ENCODE results near the gene ZC3H8. TPM values are rescaled to one million over a fixed set of nuclear protein-coding genes. Genes with fewer than 3 reads are reported as not detected.

ZC3H8 gene
- polyA plus RNA-seq, 2 donors = 5.2 to 7.6 TPM

- WGBS, 2 donors = 74 to 81% methylated on average over 4 of the region's 4 CpGs
Measured at GRCh38 chr2:112174383-112174782, 80.5 kb downstream of the ZC3H8 start.

DNA sequence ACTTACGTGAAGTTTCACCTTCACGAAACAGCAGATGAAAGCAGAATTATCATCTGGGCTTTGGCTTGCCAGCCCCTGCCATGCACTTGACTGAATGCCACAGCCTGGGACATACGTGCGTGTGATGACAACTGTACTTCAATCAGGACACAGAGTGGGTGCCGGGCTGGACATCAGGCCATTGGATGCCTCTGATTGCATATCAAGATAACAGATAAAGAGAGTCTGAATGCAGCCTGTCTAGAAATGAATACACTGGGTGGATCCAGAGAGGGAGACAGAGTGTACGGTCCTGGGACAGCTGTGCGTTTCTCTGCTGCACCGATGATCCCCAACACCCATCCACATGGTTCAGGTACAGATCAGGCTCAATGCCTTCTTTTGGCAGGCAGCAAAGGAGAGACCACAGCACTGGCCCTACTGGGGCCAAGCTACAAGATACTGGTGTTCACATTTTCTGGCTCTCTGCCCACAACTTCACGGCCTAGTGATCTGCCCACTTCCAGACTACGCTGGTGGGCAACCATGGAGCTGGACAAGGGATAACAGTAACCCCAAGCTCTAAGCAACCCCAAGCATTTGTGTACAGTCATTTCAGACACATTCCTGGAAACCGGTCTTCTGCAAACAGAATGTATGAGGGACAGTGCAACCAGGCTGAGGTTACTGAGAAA is 81.1 kb downstream of the ZC3H8 start:
- WGBS, 2 donors = 89 to 90% methylated on average over 11 of the region's 11 CpGs

More at GRCh38 chr2:112174383-112174782, 80.5 kb downstream of the ZC3H8 start:
- no peak overlapping the region for H3K4me3 ChIP-seq (ENCODE audit: low read depth in 1 of 2, low read length in 2 of 2)
- H3K4me1 ChIP-seq (ENCODE audit: control insufficient read depth in 2 of 2, insufficient read depth in 2 of 2, low read length in 1 of 2) = no peaks in the 10 kb centered on the region
- no peaks in the 10 kb centered on the region for H3K36me3 ChIP-seq (ENCODE audit: control insufficient read depth in 2 of 2, insufficient read depth in 2 of 2, low read length in 1 of 2)
- H3K27ac ChIP-seq (ENCODE audit: low read depth in 2 of 2, low read length in 1 of 2) = no peak overlapping the region
- H3K9me3 ChIP-seq (ENCODE audit: control insufficient read depth in 2 of 2, insufficient read depth in 1 of 2, low read depth in 1 of 2, low read length in 1 of 2) = no peaks in the 10 kb centered on the region
- H3K27me3 ChIP-seq (ENCODE audit: control insufficient read depth in 1 of 2, insufficient read depth in 2 of 2, low read length in 2 of 2) = no peaks in the 10 kb centered on the region

DNA sequence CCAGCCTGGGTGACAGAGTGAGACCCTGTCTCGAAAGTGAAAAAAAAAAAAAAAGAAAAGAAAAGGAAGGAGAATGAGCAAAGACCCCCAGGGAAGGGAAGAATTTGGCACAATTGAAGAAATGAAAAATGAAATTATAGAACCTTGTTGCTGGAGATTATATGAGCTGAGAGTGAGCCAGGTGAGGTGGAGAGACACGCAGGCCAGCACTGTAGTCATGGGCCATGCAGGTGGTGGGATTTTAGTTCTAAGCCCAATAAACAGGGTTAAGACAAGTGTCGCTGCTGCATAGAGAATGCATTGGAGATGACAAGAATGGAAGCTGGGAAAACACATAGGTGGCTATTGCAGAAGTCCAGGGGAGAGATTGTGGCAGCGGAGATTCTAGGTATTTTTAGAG is 84.3 kb downstream of the ZC3H8 start:
- Histone ChIP-seq H3K36me3 (ENCODE audit: control insufficient read depth in 2 of 2, insufficient read depth in 2 of 2, low read length in 1 of 2) (no peaks in the 10 kb centered on the region), H3K27ac (ENCODE audit: low read depth in 2 of 2, low read length in 1 of 2) (no peak overlapping the region), H3K4me1 (ENCODE audit: control insufficient read depth in 2 of 2, insufficient read depth in 2 of 2, low read length in 1 of 2) (no peaks in the 10 kb centered on the region), H3K4me3 (ENCODE audit: low read depth in 1 of 2, low read length in 2 of 2) (no peak overlapping the region), H3K27me3 (ENCODE audit: control insufficient read depth in 1 of 2, insufficient read depth in 2 of 2, low read length in 2 of 2) (no peaks in the 10 kb centered on the region), H3K9me3 (ENCODE audit: control insufficient read depth in 2 of 2, insufficient read depth in 1 of 2, low read depth in 1 of 2, low read length in 1 of 2) (no peaks in the 10 kb centered on the region)
- 94 to 98% methylated on average over 4 of the region's 4 CpGs for WGBS, 2 donors

More for the DNA sequence above, 81.1 kb downstream of the ZC3H8 start:
- Histone ChIP-seq H3K4me3 (ENCODE audit: low read depth in 1 of 2, low read length in 2 of 2) (no peak overlapping the region), H3K4me1 (ENCODE audit: control insufficient read depth in 2 of 2, insufficient read depth in 2 of 2, low read length in 1 of 2) (no peaks in the 10 kb centered on the region), H3K27me3 (ENCODE audit: control insufficient read depth in 1 of 2, insufficient read depth in 2 of 2, low read length in 2 of 2) (no peaks in the 10 kb centered on the region), H3K9me3 (ENCODE audit: control insufficient read depth in 2 of 2, insufficient read depth in 1 of 2, low read depth in 1 of 2, low read length in 1 of 2) (no peaks in the 10 kb centered on the region), H3K36me3 (ENCODE audit: control insufficient read depth in 2 of 2, insufficient read depth in 2 of 2, low read length in 1 of 2) (no peaks in the 10 kb centered on the region), H3K27ac (ENCODE audit: low read depth in 2 of 2, low read length in 1 of 2) (no peak overlapping the region)

DNA sequence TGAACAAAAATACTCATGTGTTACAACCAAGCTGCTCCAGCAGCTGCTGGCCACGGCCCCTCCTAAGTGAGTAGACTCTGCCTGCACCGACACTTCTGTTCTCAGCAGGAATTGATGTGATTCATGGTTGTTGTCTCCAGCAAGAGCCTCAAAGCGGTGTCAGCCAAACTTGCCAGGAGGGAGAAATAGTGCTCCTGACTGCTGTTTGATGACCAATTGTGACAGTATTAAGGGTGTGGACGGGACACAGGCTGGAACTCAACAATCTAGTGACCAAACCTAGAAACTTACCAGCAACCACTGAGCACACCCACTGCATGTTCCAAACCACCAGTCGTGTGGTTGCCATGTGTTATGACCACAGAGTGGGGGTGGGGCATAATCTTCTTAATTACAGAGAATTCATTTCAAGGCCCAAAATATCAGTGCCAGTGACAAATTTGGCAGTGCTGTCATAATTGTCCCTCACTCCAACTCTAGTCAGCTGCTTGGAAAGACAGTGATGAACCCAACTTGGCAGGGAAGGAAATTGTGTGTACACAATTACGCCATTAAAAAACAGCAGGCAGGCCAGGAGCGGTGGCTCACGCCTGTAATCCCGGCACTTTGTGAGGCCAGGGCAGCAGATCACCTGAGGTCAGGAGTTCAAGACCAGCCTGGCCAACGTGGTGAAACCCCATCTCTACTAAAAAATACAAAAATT is 86.3 kb downstream of the ZC3H8 start:
- Histone ChIP-seq H3K4me3 (ENCODE audit: low read depth in 1 of 2, low read length in 2 of 2) (no peak overlapping the region), H3K36me3 (ENCODE audit: control insufficient read depth in 2 of 2, insufficient read depth in 2 of 2, low read length in 1 of 2) (no peaks in the 10 kb centered on the region), H3K4me1 (ENCODE audit: control insufficient read depth in 2 of 2, insufficient read depth in 2 of 2, low read length in 1 of 2) (no peaks in the 10 kb centered on the region), H3K27ac (ENCODE audit: low read depth in 2 of 2, low read length in 1 of 2) (no peak overlapping the region), H3K27me3 (ENCODE audit: control insufficient read depth in 1 of 2, insufficient read depth in 2 of 2, low read length in 2 of 2) (no peaks in the 10 kb centered on the region), H3K9me3 (ENCODE audit: control insufficient read depth in 2 of 2, insufficient read depth in 1 of 2, low read depth in 1 of 2, low read length in 1 of 2) (no peaks in the 10 kb centered on the region)
- 77 to 82% methylated on average over 10 of the region's 10 CpGs for WGBS, 2 donors

- H3K27me3 ChIP-seq (ENCODE audit: control insufficient read depth in 1 of 2, insufficient read depth in 2 of 2, low read length in 2 of 2) = no peaks in the 10 kb centered on the region
- H3K36me3 ChIP-seq (ENCODE audit: control insufficient read depth in 2 of 2, insufficient read depth in 2 of 2, low read length in 1 of 2) = no peaks in the 10 kb centered on the region
- no peak overlapping the region for H3K4me3 ChIP-seq (ENCODE audit: low read depth in 1 of 2, low read length in 2 of 2)
- no peak overlapping the region for H3K27ac ChIP-seq (ENCODE audit: low read depth in 2 of 2, low read length in 1 of 2)
- H3K4me1 ChIP-seq (ENCODE audit: control insufficient read depth in 2 of 2, insufficient read depth in 2 of 2, low read length in 1 of 2) = no peaks in the 10 kb centered on the region
- 73 to 79% methylated on average over 14 of the region's 14 CpGs for WGBS, 2 donors
- H3K9me3 ChIP-seq (ENCODE audit: control insufficient read depth in 2 of 2, insufficient read depth in 1 of 2, low read depth in 1 of 2, low read length in 1 of 2) = no peaks in the 10 kb centered on the region
Measured at GRCh38 chr2:112166806-112167499, 87.9 kb downstream of the ZC3H8 start.

- WGBS, 2 donors = 92 to 94% methylated on average over 4 of the region's 4 CpGs
- no peaks in the 10 kb centered on the region for H3K4me1 ChIP-seq (ENCODE audit: control insufficient read depth in 2 of 2, insufficient read depth in 2 of 2, low read length in 1 of 2)
- H3K9me3 ChIP-seq (ENCODE audit: control insufficient read depth in 2 of 2, insufficient read depth in 1 of 2, low read depth in 1 of 2, low read length in 1 of 2) = no peaks in the 10 kb centered on the region
- no peak overlapping the region for H3K27ac ChIP-seq (ENCODE audit: low read depth in 2 of 2, low read length in 1 of 2)
- no peaks in the 10 kb centered on the region for H3K27me3 ChIP-seq (ENCODE audit: control insufficient read depth in 1 of 2, insufficient read depth in 2 of 2, low read length in 2 of 2)
- no peaks in the 10 kb centered on the region for H3K36me3 ChIP-seq (ENCODE audit: control insufficient read depth in 2 of 2, insufficient read depth in 2 of 2, low read length in 1 of 2)
- no peak overlapping the region for H3K4me3 ChIP-seq (ENCODE audit: low read depth in 1 of 2, low read length in 2 of 2)
Measured at GRCh38 chr2:112165296-112165695, 89.5 kb downstream of the ZC3H8 start.

GRCh38 chr2:112164876-112165275 is 90.0 kb downstream of the ZC3H8 start:
- Histone ChIP-seq H3K27me3 (ENCODE audit: control insufficient read depth in 1 of 2, insufficient read depth in 2 of 2, low read length in 2 of 2) (no peaks in the 10 kb centered on the region), H3K27ac (ENCODE audit: low read depth in 2 of 2, low read length in 1 of 2) (no peak overlapping the region), H3K4me3 (ENCODE audit: low read depth in 1 of 2, low read length in 2 of 2) (no peak overlapping the region), H3K4me1 (ENCODE audit: control insufficient read depth in 2 of 2, insufficient read depth in 2 of 2, low read length in 1 of 2) (no peaks in the 10 kb centered on the region), H3K36me3 (ENCODE audit: control insufficient read depth in 2 of 2, insufficient read depth in 2 of 2, low read length in 1 of 2) (no peaks in the 10 kb centered on the region), H3K9me3 (ENCODE audit: control insufficient read depth in 2 of 2, insufficient read depth in 1 of 2, low read depth in 1 of 2, low read length in 1 of 2) (no peaks in the 10 kb centered on the region)
- WGBS, 2 donors = 91 to 92% methylated on average over 11 of the region's 11 CpGs

- H3K27me3 ChIP-seq (ENCODE audit: control insufficient read depth in 1 of 2, insufficient read depth in 2 of 2, low read length in 2 of 2) = no peaks in the 10 kb centered on the region
- H3K4me3 ChIP-seq (ENCODE audit: low read depth in 1 of 2, low read length in 2 of 2) = no peak overlapping the region
- H3K4me1 ChIP-seq (ENCODE audit: control insufficient read depth in 2 of 2, insufficient read depth in 2 of 2, low read length in 1 of 2) = no peaks in the 10 kb centered on the region
- no peak overlapping the region for H3K27ac ChIP-seq (ENCODE audit: low read depth in 2 of 2, low read length in 1 of 2)
- H3K9me3 ChIP-seq (ENCODE audit: control insufficient read depth in 2 of 2, insufficient read depth in 1 of 2, low read depth in 1 of 2, low read length in 1 of 2) = no peaks in the 10 kb centered on the region
- no peaks in the 10 kb centered on the region for H3K36me3 ChIP-seq (ENCODE audit: control insufficient read depth in 2 of 2, insufficient read depth in 2 of 2, low read length in 1 of 2)
- 80 to 82% methylated on average over 9 of the region's 9 CpGs for WGBS, 2 donors
Measured at GRCh38 chr2:112163541-112163981, 91.3 kb downstream of the ZC3H8 start.

GRCh38 chr2:112162956-112163355 is 91.9 kb downstream of the ZC3H8 start:
- WGBS, 2 donors = 93 to 95% methylated on average over 11 of the region's 11 CpGs
- Histone ChIP-seq H3K27ac (ENCODE audit: low read depth in 2 of 2, low read length in 1 of 2) (no peak overlapping the region), H3K27me3 (ENCODE audit: control insufficient read depth in 1 of 2, insufficient read depth in 2 of 2, low read length in 2 of 2) (no peaks in the 10 kb centered on the region), H3K4me3 (ENCODE audit: low read depth in 1 of 2, low read length in 2 of 2) (no peak overlapping the region), H3K4me1 (ENCODE audit: control insufficient read depth in 2 of 2, insufficient read depth in 2 of 2, low read length in 1 of 2) (no peaks in the 10 kb centered on the region), H3K36me3 (ENCODE audit: control insufficient read depth in 2 of 2, insufficient read depth in 2 of 2, low read length in 1 of 2) (no peaks in the 10 kb centered on the region), H3K9me3 (ENCODE audit: control insufficient read depth in 2 of 2, insufficient read depth in 1 of 2, low read depth in 1 of 2, low read length in 1 of 2) (no peaks in the 10 kb centered on the region)
